ENCODE results near the gene CCDC9B.

The CCDC9B gene

DNA sequence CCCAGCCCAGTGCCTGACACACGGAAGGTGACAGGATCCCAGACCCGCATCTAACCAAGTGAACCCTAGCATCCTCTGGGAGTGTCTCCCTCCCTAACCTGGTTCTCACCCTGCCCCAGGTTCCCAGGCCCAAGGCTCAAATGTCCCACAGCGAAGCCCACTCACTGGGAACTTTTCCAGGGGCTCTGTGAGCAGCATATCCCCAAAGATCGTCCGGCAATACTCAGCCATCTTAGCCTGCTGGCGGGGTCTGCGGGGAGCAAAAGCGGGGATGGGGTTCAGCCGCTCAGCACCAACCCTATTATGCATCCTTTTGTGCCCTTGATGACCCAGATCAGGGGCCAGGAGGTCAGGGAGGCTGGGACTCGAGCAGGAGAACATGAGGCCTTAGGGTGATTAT lies 43.4 kb downstream of the CCDC9B start:
- no peak for DNase-seq
- TF ChIP-seq POLR2A (IDR thresholded peaks at IDR 0.05; ENCODE audit: low read length) (no peak), GATA1 (IDR thresholded peaks at IDR 0.05; ENCODE audit: low read depth, low read length) (no peak)

DNA sequence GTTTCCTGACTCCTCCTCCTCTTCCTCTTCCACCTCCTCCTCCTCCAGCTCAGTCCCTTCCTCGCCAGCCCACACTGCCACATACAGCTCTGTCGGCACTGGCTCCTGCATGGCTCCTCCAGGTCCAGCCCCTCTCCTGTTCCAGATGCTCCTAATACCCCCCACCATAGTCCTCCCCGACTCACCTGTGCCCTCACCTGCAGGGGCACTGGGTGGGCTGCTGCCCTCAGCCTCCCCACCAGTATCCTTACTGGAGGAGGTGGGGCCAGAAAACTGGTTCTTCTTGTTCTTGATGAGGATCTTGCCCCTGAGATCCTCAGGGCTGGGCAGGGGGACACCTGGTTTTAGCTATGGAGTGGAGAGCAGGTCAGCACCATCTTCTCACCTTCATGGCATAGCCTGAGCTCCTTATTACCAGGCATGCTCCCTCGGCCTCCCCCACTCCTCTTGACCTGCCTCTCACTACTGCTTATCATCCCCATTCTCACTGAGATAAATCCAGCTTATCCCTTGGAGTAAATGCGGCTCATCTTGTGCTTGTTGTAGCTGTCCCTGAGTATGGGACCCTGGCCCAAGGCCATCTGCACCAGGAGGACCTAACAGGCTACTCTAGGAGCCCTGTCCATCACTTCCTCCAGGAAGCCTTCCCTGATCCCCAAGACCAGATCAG lies 44.0 kb downstream of the CCDC9B start:
- TF ChIP-seq POLR2A (IDR thresholded peaks at IDR 0.05; ENCODE audit: low read length) (no peak), GATA1 (IDR thresholded peaks at IDR 0.05; ENCODE audit: low read depth, low read length) (no peak)

DNA sequence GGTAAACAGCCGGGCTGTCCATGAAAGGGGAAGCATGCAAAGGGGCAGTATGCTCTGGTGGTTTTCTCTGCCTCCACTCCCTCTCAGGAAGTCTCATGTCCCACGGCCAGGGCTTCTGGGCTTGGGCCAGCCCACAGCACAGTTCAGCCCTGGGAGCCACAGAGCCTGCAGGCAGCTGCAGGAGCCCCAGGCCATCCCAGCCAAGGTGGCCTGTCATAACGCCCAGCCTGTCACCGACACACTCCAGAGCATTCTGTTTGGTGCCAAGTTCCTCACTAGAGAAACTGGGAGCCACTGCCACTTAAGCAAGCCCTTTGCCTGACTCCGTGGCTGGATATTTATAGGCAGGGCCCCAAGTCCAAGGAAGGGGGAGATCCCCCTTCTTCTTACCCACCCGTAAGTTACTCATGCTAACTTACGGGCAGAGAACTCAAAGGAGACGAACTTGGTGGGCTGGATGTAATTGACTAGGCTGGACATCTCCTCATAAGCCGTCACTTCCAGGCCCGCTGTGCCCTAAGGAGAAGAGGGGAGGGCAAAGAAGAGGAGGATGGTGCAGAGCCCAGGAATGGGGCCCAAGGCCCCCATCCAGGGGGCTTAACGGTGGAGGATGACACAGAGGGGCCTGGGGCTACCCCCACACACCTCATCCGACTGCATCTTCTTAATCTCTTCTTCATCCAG lies 44.7 kb downstream of the CCDC9B start:
- TF ChIP-seq GATA1 (IDR thresholded peaks at IDR 0.05; ENCODE audit: low read depth, low read length) (no peak), POLR2A (IDR thresholded peaks at IDR 0.05; ENCODE audit: low read length) (no peak)
- DNase-seq = no peak

More for the DNA sequence above, 44.0 kb downstream of the CCDC9B start:
- no peak for DNase-seq

GRCh38 chr15:40295297-40295696 lies 45.4 kb downstream of the CCDC9B start:
- TF ChIP-seq GATA1 (IDR thresholded peaks at IDR 0.05; ENCODE audit: low read depth, low read length) = no peak
- TF ChIP-seq POLR2A (IDR thresholded peaks at IDR 0.05; ENCODE audit: low read length) = no peak
- no peak for DNase-seq

DNA sequence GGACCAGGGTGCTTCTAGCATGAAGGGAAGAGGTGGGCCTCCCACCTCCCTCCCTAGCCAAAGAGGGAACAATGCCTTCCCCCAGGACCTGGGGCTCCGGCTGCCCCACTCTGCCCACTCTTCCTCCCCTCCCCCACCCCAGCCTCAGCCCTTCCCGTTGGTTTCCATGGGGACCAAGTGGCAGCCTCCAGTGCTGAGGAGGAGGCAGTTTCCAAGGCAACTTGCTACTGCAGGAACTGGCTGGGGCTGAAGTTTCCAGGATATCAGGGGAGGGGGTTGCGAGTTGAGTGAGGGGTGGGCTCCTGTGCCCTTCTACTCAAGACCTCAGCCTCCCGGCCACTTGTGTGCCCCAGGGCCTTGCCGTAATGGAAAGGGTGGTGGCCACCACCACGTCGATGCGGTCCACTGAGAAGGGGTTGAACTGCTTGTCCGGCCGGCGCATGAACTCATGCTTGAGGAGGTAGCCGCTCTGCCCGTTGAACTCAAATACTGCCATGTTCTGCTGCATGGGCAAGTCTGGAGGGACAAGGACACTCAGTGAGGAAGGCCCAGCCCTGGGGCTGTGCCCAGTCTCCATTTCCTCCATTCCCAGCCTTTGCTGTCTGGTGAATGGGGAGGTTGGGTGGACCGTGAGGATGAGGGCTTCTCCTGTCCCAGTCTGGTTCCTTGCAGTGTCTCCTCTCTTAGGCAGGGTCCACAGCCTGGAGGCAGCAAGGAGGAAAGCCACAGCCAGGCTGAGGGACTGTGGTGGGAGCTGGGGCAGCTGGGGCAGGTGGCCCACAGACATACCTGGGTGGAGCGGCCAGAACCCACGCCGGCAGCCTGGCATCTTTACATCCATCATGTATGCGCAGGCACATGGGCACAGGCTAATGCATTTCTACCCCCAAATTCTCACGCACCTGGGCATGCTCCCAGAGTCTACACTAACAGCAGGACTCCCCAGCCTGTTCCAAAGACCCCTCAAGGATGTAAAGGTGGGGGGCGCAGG lies 46.5 kb downstream of the CCDC9B start:
- DNase-seq = no peak
- TF ChIP-seq POLR2A (IDR thresholded peaks at IDR 0.05; ENCODE audit: low read length) (no peak), GATA1 (IDR thresholded peaks at IDR 0.05; ENCODE audit: low read depth, low read length) (no peak)

DNA sequence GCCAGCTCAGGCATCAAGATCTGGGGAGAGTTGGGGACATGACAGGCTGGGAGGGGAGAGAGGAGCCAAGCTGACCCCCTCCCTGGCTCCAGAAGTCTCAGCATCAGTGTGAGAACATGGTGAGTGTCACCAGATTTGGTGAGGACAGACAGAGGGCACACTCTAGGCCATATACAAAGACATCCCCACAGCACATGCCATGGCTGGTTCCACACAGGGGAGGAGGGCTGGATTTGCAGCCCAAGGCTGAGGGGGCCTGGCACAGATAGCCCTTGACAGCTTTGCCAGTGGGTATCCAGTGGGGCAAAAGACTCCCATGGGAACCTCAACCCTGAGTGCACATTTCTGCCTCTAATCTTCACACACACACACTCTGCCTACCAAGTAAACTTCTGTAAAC lies 47.7 kb downstream of the CCDC9B start:
- no peak for DNase-seq
- TF ChIP-seq POLR2A (IDR thresholded peaks at IDR 0.05; ENCODE audit: low read length) (no peak), GATA1 (IDR thresholded peaks at IDR 0.05; ENCODE audit: low read depth, low read length) (no peak)

DNA sequence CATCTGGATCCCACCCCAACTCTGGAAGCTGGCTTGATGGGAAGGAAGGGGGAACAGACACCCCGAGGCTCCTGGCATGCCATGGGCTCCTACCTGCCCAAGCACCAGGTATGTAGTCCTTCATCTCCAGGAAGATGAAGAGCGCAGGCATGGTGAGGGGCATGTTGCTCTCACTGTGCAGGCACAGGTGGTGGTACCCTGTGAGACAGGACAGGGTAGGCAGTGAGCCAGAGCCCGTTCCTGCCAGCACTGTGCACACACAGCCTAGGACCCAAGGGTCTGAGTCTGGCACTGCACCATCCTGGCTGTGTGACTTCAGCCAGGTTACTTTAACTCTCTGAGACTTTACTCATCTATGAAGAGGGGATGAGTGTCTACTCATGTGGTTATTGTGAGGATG lies 48.5 kb downstream of the CCDC9B start:
- TF ChIP-seq POLR2A (IDR thresholded peaks at IDR 0.05; ENCODE audit: low read length) (no peak), GATA1 (IDR thresholded peaks at IDR 0.05; ENCODE audit: low read depth, low read length) (no peak)
- DNase-seq = no peak

DNA sequence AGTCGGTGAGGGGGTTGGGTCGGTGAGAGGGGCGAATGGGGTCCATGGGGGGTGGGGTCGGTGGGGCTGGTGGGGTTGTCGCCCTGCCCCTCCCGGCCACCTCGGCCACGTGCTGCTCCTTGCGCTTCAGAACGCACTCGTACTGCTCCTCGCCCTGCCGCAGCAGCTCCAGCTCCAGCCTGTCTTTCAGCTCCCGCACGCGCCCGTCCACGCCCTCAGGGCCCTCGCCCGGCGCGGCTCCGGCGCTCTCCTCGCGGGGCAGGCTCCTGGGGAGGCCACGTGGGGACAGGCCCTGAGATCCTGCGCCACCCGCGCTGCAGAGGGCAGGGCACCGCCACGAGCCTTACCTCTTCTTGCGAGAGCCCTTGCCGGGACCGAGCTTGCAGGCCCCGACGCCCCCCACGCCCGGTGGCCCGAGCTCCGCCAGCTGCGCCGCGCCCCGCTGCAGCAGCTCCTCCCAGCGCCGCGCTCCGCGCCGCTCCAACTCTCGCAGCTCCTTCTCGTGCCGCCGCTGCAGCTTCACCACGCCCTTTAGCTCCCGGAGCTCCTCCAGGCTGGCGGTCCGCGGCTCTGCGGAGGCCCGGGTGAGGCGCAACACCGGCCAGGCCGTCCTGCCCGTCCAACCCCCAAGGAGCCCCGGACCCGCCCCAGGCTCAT lies 49.7 kb downstream of the CCDC9B start:
- TF ChIP-seq POLR2A (IDR thresholded peaks at IDR 0.05; ENCODE audit: low read length) = no peak
- no peak for TF ChIP-seq GATA1 (IDR thresholded peaks at IDR 0.05; ENCODE audit: low read depth, low read length)
- no peak for DNase-seq

GRCh38 chr15:40290545-40290917 lies 50.2 kb downstream of the CCDC9B start:
- no peak for DNase-seq
- no peak for TF ChIP-seq POLR2A (IDR thresholded peaks at IDR 0.05; ENCODE audit: low read length)
- no peak for TF ChIP-seq GATA1 (IDR thresholded peaks at IDR 0.05; ENCODE audit: low read depth, low read length)

GRCh38 chr15:40289140-40289775 lies 51.5 kb downstream of the CCDC9B start:
- TF ChIP-seq POLR2A (IDR thresholded peaks at IDR 0.05; ENCODE audit: low read length) = no peak
- no peak for TF ChIP-seq GATA1 (IDR thresholded peaks at IDR 0.05; ENCODE audit: low read depth, low read length)
- no peak for DNase-seq

- no peak for TF ChIP-seq POLR2A (IDR thresholded peaks at IDR 0.05; ENCODE audit: low read length)
- no peak for TF ChIP-seq GATA1 (IDR thresholded peaks at IDR 0.05; ENCODE audit: low read depth, low read length)
- DNase-seq = no peak
Measured at GRCh38 chr15:40287968-40288367, 52.8 kb downstream of the CCDC9B start.

DNA sequence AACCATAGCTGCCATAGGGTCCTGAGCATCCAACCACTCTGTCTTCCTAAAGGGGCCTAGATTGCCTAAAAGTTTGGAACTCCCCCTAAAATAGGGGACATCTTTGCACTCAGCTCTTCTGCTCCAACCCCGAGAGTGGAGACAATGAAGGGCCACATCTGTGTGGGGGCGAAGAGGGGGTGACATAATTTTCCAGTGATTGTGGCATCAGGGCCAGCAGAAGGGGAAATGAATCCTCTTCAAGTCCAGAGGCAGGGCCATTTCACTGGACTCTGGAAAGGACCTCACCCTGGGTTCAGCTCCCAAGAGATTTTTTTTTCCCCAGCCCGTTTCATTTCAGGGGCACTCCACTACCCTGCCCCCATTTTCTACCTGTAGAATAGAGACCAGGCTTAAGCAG lies 53.2 kb downstream of the CCDC9B start:
- TF ChIP-seq POLR2A (IDR thresholded peaks at IDR 0.05; ENCODE audit: low read length) (no peak), GATA1 (IDR thresholded peaks at IDR 0.05; ENCODE audit: low read depth, low read length) (no peak)
- DNase-seq = no peak

- no peak for TF ChIP-seq POLR2A (IDR thresholded peaks at IDR 0.05; ENCODE audit: low read length)
- TF ChIP-seq GATA1 (IDR thresholded peaks at IDR 0.05; ENCODE audit: low read depth, low read length) = no peak
- no peak for DNase-seq
Measured at GRCh38 chr15:40286794-40287193, 53.9 kb downstream of the CCDC9B start.
